ENCODE measurements around the gene MYZAP.

- TF ChIP-seq FOXM1 (IDR thresholded peaks at IDR 0.05; ENCODE audit: low read depth) (no peak), FOXM1 (CRISPR knock-in tag; IDR thresholded peaks at IDR 0.05; ENCODE audit: low read depth) (no peak), POLR2AphosphoS5 (IDR thresholded peaks at IDR 0.05; ENCODE audit: control insufficient read depth, insufficient read depth, low read depth, low read length) (no peak), ZBTB40 (IDR thresholded peaks at IDR 0.05) (no peak), ZBTB40 (CRISPR knock-in tag; IDR thresholded peaks at IDR 0.05) (no peak), ZNF316 (IDR thresholded peaks at IDR 0.05) (no peak), POLR2A (conservative IDR thresholded peaks at IDR 0.05) (no peak), NR3C1 (CRISPR knock-in tag; IDR thresholded peaks at IDR 0.05) (no peak), HMG20B (CRISPR knock-in tag; IDR thresholded peaks at IDR 0.05) (no peak), ATF6 (CRISPR knock-in tag; IDR thresholded peaks at IDR 0.05) (no peak), CEBPZ (IDR thresholded peaks at IDR 0.05; ENCODE audit: borderline replicate concordance, low read depth, low read length) (no peak), RCOR1 (IDR thresholded peaks at IDR 0.05; ENCODE audit: borderline replicate concordance in 1 of 2, low read depth in 2 of 2, low read length in 2 of 2) (no peak), NR2C2 (CRISPR knock-in tag; IDR thresholded peaks at IDR 0.05) (no peak), NR2C2 (tag; IDR thresholded peaks at IDR 0.05) (no peak)
- TF ChIP-seq, protein P1, sequence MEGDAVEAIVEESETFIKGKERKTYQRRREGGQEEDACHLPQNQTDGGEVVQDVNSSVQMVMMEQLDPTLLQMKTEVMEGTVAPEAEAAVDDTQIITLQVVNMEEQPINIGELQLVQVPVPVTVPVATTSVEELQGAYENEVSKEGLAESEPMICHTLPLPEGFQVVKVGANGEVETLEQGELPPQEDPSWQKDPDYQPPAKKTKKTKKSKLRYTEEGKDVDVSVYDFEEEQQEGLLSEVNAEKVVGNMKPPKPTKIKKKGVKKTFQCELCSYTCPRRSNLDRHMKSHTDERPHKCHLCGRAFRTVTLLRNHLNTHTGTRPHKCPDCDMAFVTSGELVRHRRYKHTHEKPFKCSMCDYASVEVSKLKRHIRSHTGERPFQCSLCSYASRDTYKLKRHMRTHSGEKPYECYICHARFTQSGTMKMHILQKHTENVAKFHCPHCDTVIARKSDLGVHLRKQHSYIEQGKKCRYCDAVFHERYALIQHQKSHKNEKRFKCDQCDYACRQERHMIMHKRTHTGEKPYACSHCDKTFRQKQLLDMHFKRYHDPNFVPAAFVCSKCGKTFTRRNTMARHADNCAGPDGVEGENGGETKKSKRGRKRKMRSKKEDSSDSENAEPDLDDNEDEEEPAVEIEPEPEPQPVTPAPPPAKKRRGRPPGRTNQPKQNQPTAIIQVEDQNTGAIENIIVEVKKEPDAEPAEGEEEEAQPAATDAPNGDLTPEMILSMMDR (IDR thresholded peaks at IDR 0.05 in 2 of 3, conservative IDR thresholded peaks at IDR 0.05 in 1 of 3; ENCODE audit: insufficient read depth in 2 of 3, low read depth in 1 of 3, low read length in 3 of 3) = no peak
Observed at GRCh38 chr15:57676585-57676984, 84.9 kb downstream of the MYZAP start.
